GM21576 (cell line): ENCODE results near the gene EYS.
"Not testable (repeated sequence)": the region's sequence is repeated elsewhere in the genome, so short reads cannot be mapped to it uniquely, and the experiment has no call there.

ENCODE experiments used
- ATAC-seq: cut with Tn5 transposase; IDR thresholded peaks from one replicate; pipeline ENCODE4 v1.9.1; 2021; ENCODE audit warnings: mild to moderate bottlenecking, moderate library complexity; ENCODE audit not compliant: unreplicated experiment

EYS gene

DNA sequence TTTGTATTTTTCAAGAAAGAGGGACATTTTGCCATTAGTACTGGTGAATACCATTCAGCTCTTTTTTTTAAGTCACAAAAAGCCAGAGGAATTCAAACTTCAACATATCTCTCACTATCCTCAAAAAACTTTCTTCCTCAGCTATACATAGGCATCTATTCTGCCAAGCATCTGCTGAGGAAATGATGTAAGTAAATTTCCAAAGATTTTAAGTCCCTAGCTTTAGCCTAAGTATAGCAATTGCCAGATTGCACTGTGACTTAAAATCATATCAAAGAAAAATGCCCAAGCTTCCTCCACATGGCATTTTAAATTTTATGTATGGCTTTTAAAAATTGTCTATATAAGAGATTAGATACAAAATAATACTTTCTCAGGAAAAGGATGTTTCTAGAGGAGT is 237.4 kb downstream of the EYS start:
- no peak for ATAC-seq

- no peak for ATAC-seq
Observed at GRCh38 chr6:65468307-65468706, 238.7 kb downstream of the EYS start.

DNA sequence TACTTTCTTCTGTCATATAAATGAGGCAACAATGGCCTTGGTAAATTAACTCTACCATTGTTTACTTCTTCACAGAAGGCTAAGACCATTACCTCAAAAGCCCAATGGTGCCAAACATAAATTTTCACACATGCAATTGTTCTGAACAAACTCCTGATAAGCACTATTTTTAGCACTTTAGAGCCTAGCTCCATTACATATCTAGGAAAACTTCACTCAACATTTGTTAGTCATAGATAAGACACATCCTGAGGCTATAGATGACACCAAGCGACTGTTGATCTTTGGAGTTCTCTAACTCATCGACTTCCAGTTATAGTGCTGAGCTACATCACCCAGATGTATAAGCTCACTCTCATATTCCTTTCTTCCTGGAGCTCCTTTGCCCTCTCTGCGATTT is 245.9 kb downstream of the EYS start:
- no peak for ATAC-seq

DNA sequence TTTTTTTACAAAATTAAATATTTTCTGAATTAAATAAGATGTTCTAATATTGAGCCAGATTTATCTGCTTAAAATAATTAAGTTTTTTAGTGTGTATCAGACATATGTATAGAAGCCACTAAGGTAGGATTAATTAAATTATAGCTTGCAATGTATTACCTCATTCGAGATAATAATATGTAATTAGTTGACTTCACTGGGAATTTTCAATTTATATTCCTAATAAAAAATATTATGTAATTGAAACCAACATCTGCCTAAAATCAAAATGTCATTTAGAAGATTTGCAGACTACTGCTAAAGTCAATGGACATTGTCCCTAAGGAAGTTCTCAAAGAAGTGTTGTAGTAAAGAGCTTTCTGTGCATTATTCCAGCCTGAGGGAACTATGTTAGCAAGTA is 254.7 kb downstream of the EYS start:
- ATAC-seq, result no peak

- ATAC-seq, result no peak
Observed at GRCh38 chr6:65450451-65450850, 256.6 kb downstream of the EYS start.

- no peak for ATAC-seq
Observed at GRCh38 chr6:65449926-65450325, 257.1 kb downstream of the EYS start.

DNA sequence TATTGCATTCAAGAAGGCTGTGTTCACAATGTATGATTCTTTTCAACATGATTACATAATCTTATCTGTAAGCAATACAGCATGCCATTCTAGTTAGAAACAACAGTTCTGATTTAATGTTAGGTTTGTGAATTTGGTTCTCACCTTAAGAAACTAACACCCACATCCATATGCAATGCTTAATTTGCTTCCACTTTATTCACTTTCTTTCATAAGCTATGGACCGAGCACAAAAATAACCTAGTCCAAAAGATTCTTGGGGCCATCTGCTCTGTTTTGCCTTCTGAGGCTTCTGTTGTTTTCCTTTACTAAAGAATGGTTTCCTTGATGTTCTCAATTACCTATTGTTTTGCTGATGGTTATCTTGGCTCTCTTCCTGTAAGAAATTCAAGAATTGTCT is 258.2 kb downstream of the EYS start:
- ATAC-seq, result no peak

GRCh38 chr6:65436281-65436680 is 270.7 kb downstream of the EYS start:
- ATAC-seq, result no peak

DNA sequence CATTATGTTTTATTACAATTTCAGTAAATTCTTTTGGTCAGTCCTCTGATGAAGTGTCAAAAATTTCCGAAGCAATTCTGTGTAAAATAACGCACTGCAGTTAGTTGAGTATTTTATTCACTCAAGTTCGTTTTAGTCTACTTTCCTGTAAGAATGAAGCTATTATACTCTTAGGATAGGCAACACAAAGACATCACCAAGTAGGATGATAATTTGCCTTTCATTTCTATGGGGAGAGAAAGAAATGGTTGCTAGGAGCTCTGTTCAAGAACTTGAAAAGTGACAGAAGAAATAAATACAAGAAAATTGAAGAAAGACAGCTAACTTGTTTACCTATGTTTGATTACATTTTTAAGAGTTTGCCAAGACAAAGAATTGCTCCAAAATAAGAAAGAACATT is 290.4 kb downstream of the EYS start:
- ATAC-seq, result no peak

DNA sequence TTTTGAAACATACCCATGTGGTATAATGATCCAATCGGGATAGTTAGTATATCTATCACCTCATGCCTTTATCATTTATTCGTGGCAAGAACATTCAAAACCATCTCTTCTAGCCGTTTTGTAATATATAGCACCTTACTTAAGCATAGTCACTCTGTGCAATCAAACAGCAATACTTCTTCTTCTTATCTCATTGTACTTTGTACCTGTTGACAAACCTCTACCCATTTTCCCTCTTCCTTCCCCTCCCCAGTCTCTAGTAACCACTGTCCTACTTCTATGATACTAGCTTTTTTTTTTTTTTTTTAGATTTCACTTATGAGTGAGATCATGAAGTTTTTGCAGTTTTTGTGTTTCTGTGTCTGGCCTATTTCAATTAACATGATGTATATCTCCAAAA is 296.7 kb downstream of the EYS start:
- no peak for ATAC-seq

GRCh38 chr6:65402564-65402963 is 304.5 kb downstream of the EYS start:
- ATAC-seq, result no peak

- ATAC-seq, result no peak
Observed at GRCh38 chr6:65399355-65400084, 307.5 kb downstream of the EYS start.

GRCh38 chr6:65398851-65399250 is 308.2 kb downstream of the EYS start:
- no peak for ATAC-seq

DNA sequence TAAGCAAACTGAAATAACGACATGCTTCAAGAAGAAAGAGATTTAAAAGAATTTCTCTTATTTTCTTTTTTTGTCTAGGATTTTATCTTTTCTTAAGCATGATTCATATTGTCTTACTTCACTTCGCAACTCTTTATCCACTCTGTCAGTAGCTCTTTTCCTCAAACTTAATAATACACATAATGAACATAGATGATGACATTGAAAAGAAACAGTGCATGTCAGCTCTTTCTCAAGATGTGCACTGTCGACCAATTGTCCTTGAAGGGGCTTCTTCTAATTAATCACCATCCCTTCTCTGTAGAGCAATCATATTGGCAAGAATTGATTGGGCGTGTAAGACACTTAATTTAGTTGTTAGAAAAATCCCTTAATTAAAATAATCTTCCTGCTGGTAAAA is 356.5 kb downstream of the EYS start:
- no peak for ATAC-seq

DNA sequence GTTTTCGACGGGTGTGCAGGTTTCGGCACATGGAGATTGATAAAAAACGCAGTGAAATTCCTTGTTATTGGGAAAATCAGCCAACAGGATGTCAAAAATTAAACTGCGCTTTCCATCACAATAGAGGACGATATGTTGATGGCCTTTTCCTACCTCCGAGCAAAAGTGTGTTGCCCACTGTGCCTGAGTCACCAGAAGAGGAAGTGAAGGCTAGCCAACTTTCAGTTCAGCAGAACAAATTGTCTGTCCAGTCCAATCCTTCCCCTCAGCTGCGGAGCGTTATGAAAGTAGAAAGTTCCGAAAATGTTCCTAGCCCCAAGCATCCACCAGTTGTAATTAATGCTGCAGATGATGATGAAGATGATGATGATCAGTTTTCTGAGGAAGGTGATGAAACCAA is 404.4 kb downstream of the EYS start:
- ATAC-seq, result not testable (repeated sequence)

DNA sequence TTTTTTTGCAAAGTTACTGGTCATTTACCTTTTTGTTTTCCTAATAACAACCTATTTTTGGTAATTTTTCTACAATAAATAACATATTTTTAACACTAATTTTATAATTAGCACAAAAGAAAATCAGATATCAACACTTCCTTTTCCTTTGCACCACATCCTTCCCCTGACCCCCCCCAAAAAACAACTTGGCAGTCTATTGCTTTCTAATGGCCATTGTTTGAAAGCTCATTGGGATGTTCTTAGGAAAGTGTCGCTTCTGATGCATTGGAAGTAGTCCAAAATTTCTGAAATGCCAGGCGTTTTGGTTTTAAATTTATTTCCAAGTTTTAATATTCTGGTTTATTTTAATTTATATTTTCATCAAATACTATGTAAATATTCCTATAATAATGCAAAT is 407.8 kb downstream of the EYS start:
- ATAC-seq, result no peak

GRCh38 chr6:65295812-65296211 is 411.2 kb downstream of the EYS start:
- ATAC-seq, result no peak

DNA sequence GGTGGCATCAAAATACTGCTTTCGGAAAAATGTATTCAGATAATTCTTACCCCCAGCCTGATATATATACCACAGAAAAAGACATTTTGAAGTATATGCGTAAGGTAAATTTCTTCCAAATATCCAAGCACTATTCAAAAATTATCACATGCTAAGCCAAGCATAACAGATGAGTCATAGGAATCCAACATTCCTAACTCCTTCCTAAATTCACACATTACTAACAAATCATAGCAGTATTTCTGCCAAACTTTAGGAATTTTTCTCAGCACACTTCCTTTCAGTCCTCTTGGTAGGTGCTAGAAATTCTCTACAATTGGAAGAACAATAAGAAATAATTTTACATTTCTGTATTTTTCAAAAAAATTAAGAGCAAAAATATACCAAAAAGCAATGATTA is 417.5 kb downstream of the EYS start:
- ATAC-seq, result no peak

DNA sequence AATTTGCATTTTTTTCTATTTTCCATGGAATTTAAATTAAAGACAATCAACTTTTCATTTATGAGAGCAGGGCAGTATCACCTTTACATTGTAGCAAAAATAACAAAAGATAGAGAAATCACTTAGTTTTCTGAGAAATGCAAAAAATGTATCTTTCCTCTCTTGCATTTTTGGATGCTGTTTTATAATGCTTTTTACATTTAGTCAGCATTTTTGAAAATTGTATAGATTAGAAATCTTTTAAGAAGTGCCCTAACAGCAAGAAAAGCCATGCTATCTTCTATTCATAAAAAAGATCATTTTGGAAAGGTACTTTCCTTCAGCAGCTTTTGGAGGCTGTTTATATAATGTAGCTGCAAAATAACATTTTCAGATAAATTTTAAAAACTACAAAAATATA is 421.8 kb downstream of the EYS start:
- no peak for ATAC-seq

DNA sequence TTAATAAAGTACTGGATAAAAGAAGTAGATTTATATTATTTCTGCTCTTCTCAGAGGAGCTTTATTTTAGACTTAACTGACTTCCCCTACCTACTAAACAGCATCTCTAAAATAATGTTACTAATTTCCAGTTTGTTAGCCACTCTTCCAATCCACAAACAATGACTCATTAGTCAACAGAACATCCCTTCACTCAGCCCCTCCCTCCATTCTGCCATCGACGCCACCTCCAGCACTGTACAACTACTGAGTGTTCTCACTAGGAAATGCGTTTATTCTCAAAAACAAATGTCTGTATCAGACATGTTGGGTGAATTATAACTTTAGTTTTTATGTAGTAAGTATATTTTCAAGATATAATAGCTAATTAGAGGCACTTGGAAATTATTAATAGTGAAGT is 427.0 kb downstream of the EYS start:
- ATAC-seq, result no peak

DNA sequence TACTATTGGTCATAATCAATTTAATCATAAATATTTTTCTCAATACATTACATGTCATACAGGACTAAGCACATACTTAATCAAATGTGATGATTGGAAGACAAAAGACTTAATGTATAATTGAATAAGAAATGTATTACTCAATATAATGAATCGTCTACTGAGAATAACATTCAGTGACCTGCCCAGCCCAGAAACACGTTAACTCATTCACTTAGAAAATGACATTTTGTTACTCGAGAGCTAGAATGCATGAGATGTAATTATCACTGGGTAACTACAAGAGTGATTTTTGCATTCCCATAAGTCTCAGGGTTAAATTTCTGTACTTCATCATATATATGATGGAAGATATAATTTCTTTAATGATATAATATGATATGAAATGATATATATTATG is 444.8 kb downstream of the EYS start:
- ATAC-seq, result no peak

DNA sequence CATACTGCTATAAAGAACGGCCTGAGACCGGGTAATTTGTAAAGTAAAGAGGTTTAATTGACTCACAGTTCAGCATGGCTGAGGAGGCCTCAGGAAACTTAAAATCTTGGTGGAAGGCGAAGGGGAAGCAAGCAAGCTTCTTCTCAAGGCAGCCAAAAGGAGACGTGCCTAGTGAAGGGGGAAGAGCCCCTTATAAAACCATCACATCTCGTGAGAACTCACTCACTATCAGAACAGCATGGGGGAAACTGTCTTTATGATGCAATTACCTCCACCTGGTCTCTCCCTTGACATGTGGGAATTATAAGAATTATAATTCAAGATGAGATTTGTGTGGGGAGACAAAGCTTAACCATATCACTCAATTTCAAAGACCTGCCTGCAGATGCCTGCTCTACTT is 447.0 kb downstream of the EYS start:
- no peak for ATAC-seq

DNA sequence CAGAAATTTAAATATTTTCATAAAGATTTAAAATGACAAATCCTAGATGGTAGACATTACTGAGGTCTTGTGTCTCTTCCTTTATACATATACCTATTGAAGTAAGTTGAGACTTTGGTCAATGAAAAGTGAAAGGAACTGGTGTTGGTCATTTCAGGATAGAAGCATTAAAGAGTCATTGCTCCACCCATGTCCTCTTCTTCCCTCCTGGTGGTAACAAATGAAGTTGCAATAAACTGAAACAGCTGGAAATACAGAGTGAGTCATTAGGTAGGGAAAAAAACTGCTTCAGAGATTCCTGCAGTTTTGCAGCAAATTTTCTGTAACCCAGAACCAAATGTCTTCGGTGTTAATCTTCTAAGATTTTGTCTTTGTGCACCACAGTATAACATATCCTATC is 448.0 kb downstream of the EYS start:
- no peak for ATAC-seq
